Measurements from ENCODE around the gene DKK3. TPM values are rescaled to one million over a fixed set of nuclear protein-coding genes. Genes with fewer than 3 reads are reported as not detected.
A peak's percentile ranks its signal among the peaks of the same experiment; 100 is the strongest.

The DKK3 gene
- 52.2 and 72.4 TPM in 2 replicates for total RNA-seq

DNA sequence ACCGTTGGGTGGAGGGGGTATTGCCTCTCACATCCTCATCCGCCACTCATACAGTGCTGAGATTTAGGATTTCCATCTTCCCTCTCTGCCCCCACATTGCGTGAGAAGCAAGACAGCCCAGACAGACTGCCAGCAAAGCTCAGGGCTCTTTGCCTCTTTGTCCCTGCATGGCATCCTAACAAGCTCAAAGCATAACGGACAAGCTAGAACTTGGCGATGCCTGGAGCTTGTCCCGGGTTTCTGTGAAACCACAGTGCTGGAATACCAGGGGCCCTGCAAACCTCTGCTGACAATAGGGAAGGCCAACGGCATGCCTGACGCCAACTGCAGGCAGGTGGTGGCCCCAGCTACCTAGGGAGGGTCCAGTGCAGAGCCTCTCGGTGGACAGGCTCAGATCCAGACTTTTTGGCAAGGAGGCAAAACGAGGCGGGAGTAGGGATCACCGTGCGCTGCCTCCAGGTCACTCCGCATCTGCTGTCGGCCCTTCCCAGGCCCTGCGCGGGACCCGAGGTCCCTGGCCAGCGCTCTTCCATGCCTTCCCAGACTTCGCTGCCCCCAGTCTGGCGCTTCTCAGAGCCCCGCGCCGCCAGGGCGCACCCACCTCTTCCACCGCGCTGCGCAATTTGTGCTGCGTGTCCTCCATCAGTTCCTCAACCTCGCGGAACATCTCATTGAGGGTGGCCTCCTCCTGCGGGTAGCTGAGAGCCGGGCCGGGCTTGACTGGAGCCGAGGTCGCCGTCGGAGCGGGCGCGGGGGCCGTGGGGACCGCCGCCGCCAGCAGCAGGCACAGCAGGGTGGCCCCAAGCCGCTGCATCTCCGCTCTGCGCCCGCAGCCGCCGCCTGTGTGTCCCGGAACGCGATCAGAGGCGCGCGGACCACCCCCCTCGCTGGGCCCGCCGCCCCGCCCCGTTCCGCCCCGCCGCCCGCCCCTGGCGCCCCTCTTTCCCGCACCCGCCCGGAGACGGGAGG lies at the start of gene DKK3:
Gene DKK3, minus strand, starts transcription at position 858 of the 969 bp plus-strand sequence. Its CDS starts 44 bp downstream, at position 814.
- H3K36me3 ChIP-seq (ENCODE audit: insufficient read depth, low read length), result no peaks in the 10 kb centered on the region
- H4K20me1 ChIP-seq (ENCODE audit: insufficient read depth, low read length), result no peaks in the 10 kb centered on the region
- no peaks in the 10 kb centered on the region for H3K79me2 ChIP-seq (ENCODE audit: insufficient read depth, low read length)
- peaks cover 44% of the 10 kb centered on the region for H3K27me3 ChIP-seq (ENCODE audit: insufficient read depth, low read length)
- H3K4me2 ChIP-seq (ENCODE audit: insufficient read depth, low read length), result peak within 1 kb of the TSS; percentile 77
- peak within 1 kb of the TSS; percentile 68 for H3K4me3 ChIP-seq (ENCODE audit: insufficient read depth, low read length)
- peak; percentile 81 for DNase-seq (ENCODE audit: insufficient read length, low spot score, missing footprints)
- peak within 1 kb of the TSS; percentile 57 for H2AFZ ChIP-seq (ENCODE audit: low read length)
- TF ChIP-seq, protein P1, sequence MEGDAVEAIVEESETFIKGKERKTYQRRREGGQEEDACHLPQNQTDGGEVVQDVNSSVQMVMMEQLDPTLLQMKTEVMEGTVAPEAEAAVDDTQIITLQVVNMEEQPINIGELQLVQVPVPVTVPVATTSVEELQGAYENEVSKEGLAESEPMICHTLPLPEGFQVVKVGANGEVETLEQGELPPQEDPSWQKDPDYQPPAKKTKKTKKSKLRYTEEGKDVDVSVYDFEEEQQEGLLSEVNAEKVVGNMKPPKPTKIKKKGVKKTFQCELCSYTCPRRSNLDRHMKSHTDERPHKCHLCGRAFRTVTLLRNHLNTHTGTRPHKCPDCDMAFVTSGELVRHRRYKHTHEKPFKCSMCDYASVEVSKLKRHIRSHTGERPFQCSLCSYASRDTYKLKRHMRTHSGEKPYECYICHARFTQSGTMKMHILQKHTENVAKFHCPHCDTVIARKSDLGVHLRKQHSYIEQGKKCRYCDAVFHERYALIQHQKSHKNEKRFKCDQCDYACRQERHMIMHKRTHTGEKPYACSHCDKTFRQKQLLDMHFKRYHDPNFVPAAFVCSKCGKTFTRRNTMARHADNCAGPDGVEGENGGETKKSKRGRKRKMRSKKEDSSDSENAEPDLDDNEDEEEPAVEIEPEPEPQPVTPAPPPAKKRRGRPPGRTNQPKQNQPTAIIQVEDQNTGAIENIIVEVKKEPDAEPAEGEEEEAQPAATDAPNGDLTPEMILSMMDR (IDR thresholded peaks at IDR 0.05; ENCODE audit: extremely low read depth, low read depth, low read length), result no peak
- H3K27ac ChIP-seq (ENCODE audit: low read depth, low read length), result no peak within 1 kb of the TSS
- H3K9me3 ChIP-seq (ENCODE audit: low read depth, low read length), result no peaks in the 10 kb centered on the region
- H3K4me1 ChIP-seq (ENCODE audit: insufficient read depth, low read length), result no peaks in the 10 kb centered on the region

- H2AFZ ChIP-seq (ENCODE audit: low read length), result peak overlapping the region; percentile 6
- TF ChIP-seq, protein P1 (IDR thresholded peaks at IDR 0.05; ENCODE audit: extremely low read depth, low read depth, low read length), result no peak
- no peaks in the 10 kb centered on the region for H3K9me3 ChIP-seq (ENCODE audit: low read depth, low read length)
- no peaks in the 10 kb centered on the region for H3K36me3 ChIP-seq (ENCODE audit: insufficient read depth, low read length)
- no peak overlapping the region for H3K4me2 ChIP-seq (ENCODE audit: insufficient read depth, low read length)
- H3K4me3 ChIP-seq (ENCODE audit: insufficient read depth, low read length), result no peak overlapping the region
- peaks cover 6% of the 10 kb centered on the region for H3K4me1 ChIP-seq (ENCODE audit: insufficient read depth, low read length)
- H3K79me2 ChIP-seq (ENCODE audit: insufficient read depth, low read length), result no peaks in the 10 kb centered on the region
- H3K27me3 ChIP-seq (ENCODE audit: insufficient read depth, low read length), result no peaks in the 10 kb centered on the region
- no peaks in the 10 kb centered on the region for H4K20me1 ChIP-seq (ENCODE audit: insufficient read depth, low read length)
- no peak for DNase-seq (ENCODE audit: insufficient read length, low spot score, missing footprints)
- H3K27ac ChIP-seq (ENCODE audit: low read depth, low read length), result no peak overlapping the region
These were observed 49.0 kb upstream of the DKK3 start for GRCh38 chr11:12057299-12057980.

DNA sequence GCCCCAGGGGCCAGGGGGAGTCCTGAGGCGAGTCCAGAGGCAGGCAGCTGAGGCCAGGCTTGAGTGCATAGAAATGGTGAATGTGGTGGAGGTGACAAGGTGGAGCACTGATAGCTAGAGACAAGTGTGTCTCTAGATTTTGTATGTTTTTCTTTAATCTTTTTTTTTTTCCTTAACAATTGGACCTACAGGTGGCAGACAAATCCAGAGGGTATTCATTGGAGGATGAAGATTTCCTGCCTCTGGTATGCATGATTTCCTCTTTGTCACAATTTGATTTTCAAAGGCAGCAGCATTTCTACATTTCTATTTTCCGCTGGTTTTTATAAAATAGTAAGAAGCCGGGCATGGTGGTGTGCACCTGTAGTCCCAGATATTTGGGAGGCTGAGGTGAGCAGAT lies 47.7 kb upstream of the DKK3 start:
- Histone ChIP-seq H3K4me1 (ENCODE audit: insufficient read depth, low read length) (peaks cover 6% of the 10 kb centered on the region), H3K4me3 (ENCODE audit: insufficient read depth, low read length) (no peak overlapping the region), H3K9me3 (ENCODE audit: low read depth, low read length) (no peaks in the 10 kb centered on the region), H2AFZ (ENCODE audit: low read length) (no peak overlapping the region), H3K27me3 (ENCODE audit: insufficient read depth, low read length) (no peaks in the 10 kb centered on the region), H3K4me2 (ENCODE audit: insufficient read depth, low read length) (no peak overlapping the region), H3K27ac (ENCODE audit: low read depth, low read length) (no peak overlapping the region), H4K20me1 (ENCODE audit: insufficient read depth, low read length) (no peaks in the 10 kb centered on the region), H3K79me2 (ENCODE audit: insufficient read depth, low read length) (no peaks in the 10 kb centered on the region), H3K36me3 (ENCODE audit: insufficient read depth, low read length) (no peaks in the 10 kb centered on the region)
- DNase-seq (ENCODE audit: insufficient read length, low spot score, missing footprints), result no peak
- TF ChIP-seq, protein P1 (IDR thresholded peaks at IDR 0.05; ENCODE audit: extremely low read depth, low read depth, low read length), result no peak

Data from osteoblast (primary cell).